Measurements from ENCODE around the gene EMX1.
A peak's percentile ranks its signal among the peaks of the same experiment; 100 is the strongest.

Gene EMX1

GRCh38 chr2:72982781-72983499, 65.6 kb downstream of the EMX1 start:
- no peaks in the 10 kb centered on the region for H3K27me3 Mint-ChIP-seq
- peaks cover 8% of the 10 kb centered on the region for H3K36me3 Mint-ChIP-seq (ENCODE audit: insufficient read depth)
- no peak for ATAC-seq (replicated peaks)
- no peak overlapping the region for H3K4me3 Mint-ChIP-seq
- no peak for DNase-seq
- peak overlapping the region; percentile 11 to 32 for H3K27ac Mint-ChIP-seq
- H3K4me1 Mint-ChIP-seq (ENCODE audit: low read depth in 2 of 2) = no peaks in the 10 kb centered on the region
- no peaks in the 10 kb centered on the region for H3K9me3 Mint-ChIP-seq

- no peak for DNase-seq
Observed at GRCh38 chr2:72983500-72984161, 66.3 kb downstream of the EMX1 start.

GRCh38 chr2:72984172-72984671, 66.9 kb downstream of the EMX1 start:
- no peaks in the 10 kb centered on the region for H3K4me1 Mint-ChIP-seq (ENCODE audit: low read depth in 2 of 2)
- no peaks in the 10 kb centered on the region for H3K27me3 Mint-ChIP-seq
- ATAC-seq (replicated peaks) (no peak), DNase-seq (no peak)
- no peak overlapping the region for H3K27ac Mint-ChIP-seq
- peaks cover 6% of the 10 kb centered on the region for H3K36me3 Mint-ChIP-seq (ENCODE audit: insufficient read depth)
- H3K4me3 Mint-ChIP-seq = no peak overlapping the region
- H3K9me3 Mint-ChIP-seq = no peaks in the 10 kb centered on the region

More at GRCh38 chr2:72983500-72984161, 66.3 kb downstream of the EMX1 start:
- Mint-ChIP-seq H3K27me3 (no peaks in the 10 kb centered on the region), H3K4me3 (no peak overlapping the region), H3K9me3 (no peaks in the 10 kb centered on the region), H3K36me3 (ENCODE audit: insufficient read depth) (peaks cover 6% of the 10 kb centered on the region), H3K4me1 (ENCODE audit: low read depth in 2 of 2) (no peaks in the 10 kb centered on the region), H3K27ac (peak overlapping the region in 1 of 2 donors; percentile 32)
- no peak for ATAC-seq (replicated peaks)

All from effector memory CD8-positive, alpha-beta T cell (primary cell).